GM12878 (cell line): ENCODE results near the gene MKNK1. TPM values are rescaled to one million over a fixed set of nuclear protein-coding genes. Genes with fewer than 3 reads are reported as not detected.

Source experiments
- ATAC-seq: fragments of 200-7000 bp; cut with Tn5 transposase; 3 replicates; pipeline ENCODE4 v1.9.1; 2020; ENCODE audit warnings: mild to moderate bottlenecking, moderate library complexity
- BruUV-seq: library from RNA; stranded (reverse); fragments of 400-500 nt; replicated peaks from 2 replicates; lab custom pipeline; 2021; lab: Mats Ljungman, UMichigan
- CTCF ChIA-PET: fragments of 300-600 bp; sonication (Branson Sonifier 250); formaldehyde crosslinking; extraction: SDS; loops from one replicate; lab custom pipeline; 2021; ENCODE audit warnings: inconsistent platforms; lab: Yijun Ruan, JAX
- POLR2A ChIA-PET: fragments of 350-600 bp; formaldehyde crosslinking; extraction: SDS; loops from one replicate; lab custom pipeline; 2021; ENCODE audit warnings: inconsistent platforms; lab: Charles Lee
- RAD21 ChIA-PET: fragments of 300-600 bp; sonication (Branson Sonifier 250); formaldehyde crosslinking; loops from one replicate; lab custom pipeline; 2023; ENCODE audit warnings: antibody characterized with exemption; ENCODE audit not compliant: unreplicated experiment; lab: Charles Lee
- SMC1A ChIA-PET: fragments of 300-600 bp; sonication (Branson Sonifier 250); formaldehyde crosslinking; loops from one replicate; lab custom pipeline; 2023; ENCODE audit not compliant: unreplicated experiment, uncharacterized antibody; lab: Charles Lee
- DNase-seq: peaks from one replicate; pipeline ENCODE4 v3.0.0-alpha.2; 2011; ENCODE audit warnings: low read depth, low spot score
- FAIRE-seq: peaks from 3 replicates; lab custom pipeline; 2011; peaks lifted over from hg19 to GRCh38; lab: Jason Lieb, UNC
- H2AFZ ChIP-seq: 2 replicates; pipeline ENCODE4 v1.6.0; 2011; ENCODE audit warnings: low read depth, low read length, control low read depth; ENCODE audit not compliant: control insufficient read depth
- H3K27ac ChIP-seq: 2 replicates; pipeline ENCODE4 v1.5.1; 2011; ENCODE audit warnings: control low read depth; ENCODE audit not compliant: control insufficient read depth, insufficient read depth
- H3K27me3 ChIP-seq, 2 experiments: replicated peaks in 1 of 2; 2 replicates each; pipeline versions ENCODE4 v1.6.0 to v1.6.1; 2011; ENCODE audit warnings: low read length in 1 of 2; ENCODE audit not compliant: control insufficient read depth in 2 of 2, insufficient read depth in 2 of 2
- H3K36me3 ChIP-seq, 2 experiments: 2 replicates each; pipeline ENCODE4 v1.5.1; 2011; ENCODE audit warnings: low read length in 1 of 2; ENCODE audit not compliant: control insufficient read depth in 2 of 2, insufficient read depth in 2 of 2
- H3K4me1 ChIP-seq: 2 replicates; pipeline ENCODE4 v1.6.1; 2011; ENCODE audit warnings: mild to moderate bottlenecking, low read length, moderate library complexity, mixed read lengths; ENCODE audit not compliant: control insufficient read depth, insufficient read depth
- H3K4me2 ChIP-seq: 2 replicates; pipeline ENCODE4 v1.6.0; 2011; ENCODE audit warnings: control low read depth; ENCODE audit not compliant: control insufficient read depth, insufficient read depth
- H3K4me3 ChIP-seq: fragments of 200-600 bp; sonication (generic); 2 replicates; pipeline ENCODE4 v1.5.1; 2016
- H3K79me2 ChIP-seq: 2 replicates; pipeline ENCODE4 v1.6.0; 2011; ENCODE audit warnings: low read length; ENCODE audit not compliant: control insufficient read depth, insufficient read depth
- H3K9ac ChIP-seq: 2 replicates; pipeline ENCODE4 v1.8.0; 2011; ENCODE audit warnings: low read length, control low read depth, mixed read lengths; ENCODE audit not compliant: control insufficient read depth, insufficient read depth
- H3K9me3 ChIP-seq: replicated peaks from 3 replicates; pipeline ENCODE4 v1.5.1; 2011; ENCODE audit warnings: mild to moderate bottlenecking, low read length; ENCODE audit not compliant: control insufficient read depth, insufficient read depth
- H4K20me1 ChIP-seq: 2 replicates; pipeline ENCODE4 v1.6.0; 2011; ENCODE audit not compliant: control insufficient read depth, insufficient read depth
- CHD1 ChIP-seq: IDR thresholded peaks from 2 replicates; pipeline ENCODE4 v1.6.1; 2012; ENCODE audit warnings: low read depth, low read length, improper control_type of control experiment
- CHD2 ChIP-seq: IDR thresholded peaks from 2 replicates; pipeline ENCODE4 v1.6.1; 2011; ENCODE audit warnings: low read depth, low read length, improper control_type of control experiment, borderline replicate concordance
- GABPA ChIP-seq: IDR thresholded peaks from 2 replicates; pipeline ENCODE4 v1.6.1; 2014; ENCODE audit warnings: antibody characterized with exemption, low read depth, mild to moderate bottlenecking, inconsistent platforms
- HDAC6 ChIP-seq: fragments of 200-600 bp; sonication (generic); IDR thresholded peaks from one replicate; pipeline ENCODE4 v1.8.0; 2017; ENCODE audit warnings: antibody characterized with exemption; ENCODE audit not compliant: unreplicated experiment
- POLR2AphosphoS5 ChIP-seq: IDR thresholded peaks from 2 replicates; pipeline ENCODE4 v1.6.1; 2011; ENCODE audit warnings: mild to moderate bottlenecking, low read length, inconsistent platforms
- RUNX3 ChIP-seq: IDR thresholded peaks from 2 replicates; pipeline ENCODE4 v1.6.1; 2012; ENCODE audit warnings: low read length, inconsistent platforms
- SMC3 ChIP-seq: IDR thresholded peaks from 2 replicates; pipeline ENCODE4 v1.6.1; 2011; ENCODE audit warnings: low read length, improper control_type of control experiment, borderline replicate concordance
- YBX1 ChIP-seq: fragments of 450-650 bp; IDR thresholded peaks from 2 replicates; pipeline ENCODE4 v1.6.1; 2016; ENCODE audit warnings: antibody characterized with exemption
- ZBTB11 ChIP-seq: fragments of 450-650 bp; formaldehyde crosslinking; IDR thresholded peaks from 2 replicates; pipeline ENCODE4 v1.5.0; 2022; ENCODE audit warnings: mild to moderate bottlenecking, missing genetic modification characterization
- WGBS: methylation state at CpG from one replicate; pipeline ENCODE4 v1.1.6; 2016; ENCODE audit warnings: low lambda C conversion rate; ENCODE audit not compliant: insufficient replicate concordance, insufficient coverage; ENCODE audit errors: missing lambda C conversion rate; 5-methylcytosine and 5-hydroxymethylcytosine counted together
- in situ Hi-C: fragments of 300-500 bp; cut with MboI; formaldehyde crosslinking; loops from 9 replicates; pipeline ENCODE4 v1.14.3; 2018; ENCODE audit warnings: mixed read lengths
- intact Hi-C: fragments of 100-400 bp; cut with micrococcal nuclease; formaldehyde crosslinking; loops from one replicate; pipeline ENCODE4 v1.14.2; 2022; ENCODE audit not compliant: unreplicated experiment
- polyA plus RNA-seq, 11 experiments: library from polyadenylated mRNA; depleted of rRNA in 4 of 11; unstranded in 6 of 11; stranded (reverse) in 5 of 11; fragments of >200 nt; fragmentation: Nextera tagmentation in 4 of 11; fragmentation: Illumina TruSeq in 1 of 11; extraction: Ambion mirVana in 4 of 11; extraction: Trizol in 1 of 11; gene quantifications; 1 replicate in 1 of 11; 2 replicates in 10 of 11; pipeline versions ENCODE4 v1.2.1 to v1.2.3, GENCODE V29; 2011 to 2016; ENCODE audit warnings: inconsistent platforms in 2 of 11, missing spikeins in 2 of 11, low read depth in 1 of 11
- total RNA-seq, 4 experiments: library from RNA; depleted of rRNA in 3 of 4; stranded (reverse); fragments of >200 nt in 3 of 4; fragmentation: Illumina TruSeq in 1 of 4; extraction: Trizol in 1 of 4; gene quantifications; 2 replicates each; pipeline versions ENCODE4 v1.2.1 to v1.2.3, GENCODE V29; 2013 to 2021
- TF ChIP-seq, protein P1 (sequence below): fragments of 450-650 bp; IDR thresholded peaks from 2 replicates; pipeline ENCODE4 v1.6.1; 2016; ENCODE audit warnings: mild to moderate bottlenecking

Gene MKNK1
- total and polyA plus RNA-seq, 10 of the 15 experiments (the other 5 are each of a cell fraction or from before 2014, with no cell fraction given), result 13.7 to 29.9 (median 26.5) TPM

DNA sequence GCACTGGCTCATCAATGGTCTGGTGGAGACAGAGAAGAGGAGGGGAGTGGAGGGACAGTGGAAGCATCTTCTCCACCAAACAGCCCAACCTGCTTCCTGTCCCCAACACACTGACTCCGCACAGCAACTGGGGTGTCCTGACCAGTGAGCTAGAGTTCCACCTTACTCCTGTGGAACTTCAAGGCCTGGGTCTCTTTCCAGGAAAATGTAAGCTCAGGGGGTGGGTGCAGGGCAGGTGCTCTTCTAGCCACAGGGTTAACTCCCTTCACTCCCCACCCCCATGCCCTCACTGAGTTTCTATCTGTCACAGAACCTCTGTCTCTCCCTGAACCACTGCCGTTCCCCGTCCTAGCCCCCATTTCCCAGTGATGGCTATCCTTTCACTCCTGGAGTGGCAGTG is 11.7 kb upstream of the MKNK1 start:
- no peak for DNase-seq
- in situ Hi-C loops (no loop called here), intact Hi-C loops (loop anchor here (5.0 kb wide), 2 partner anchors 52 to 102 kb away; partner anchors contain the start of genes ATPAF1 and EFCAB14)
- H3K27me3 ChIP-seq, result no peaks in the 10 kb centered on the region
- no TSS peak for BruUV-seq
- H3K9ac ChIP-seq, result peak overlapping the region; percentile 72
- H4K20me1 ChIP-seq, result no peaks in the 10 kb centered on the region
- FAIRE-seq, result no peak
- TF ChIP-seq HDAC6 (no peak), RUNX3 (0 out of 2 replicates have a peak, but pooled peaks have one; percentile 27), GABPA (peak; percentile 70; the same call in 1 of the 2 replicates), CHD1 (no peak), SMC3 (no peak), CHD2 (no peak), POLR2AphosphoS5 (peak; percentile 44; the same call in 1 of the 2 replicates), ZBTB11 (CRISPR knock-in tag) (peak; percentile 79), YBX1 (no peak)
- TF ChIP-seq, protein P1, sequence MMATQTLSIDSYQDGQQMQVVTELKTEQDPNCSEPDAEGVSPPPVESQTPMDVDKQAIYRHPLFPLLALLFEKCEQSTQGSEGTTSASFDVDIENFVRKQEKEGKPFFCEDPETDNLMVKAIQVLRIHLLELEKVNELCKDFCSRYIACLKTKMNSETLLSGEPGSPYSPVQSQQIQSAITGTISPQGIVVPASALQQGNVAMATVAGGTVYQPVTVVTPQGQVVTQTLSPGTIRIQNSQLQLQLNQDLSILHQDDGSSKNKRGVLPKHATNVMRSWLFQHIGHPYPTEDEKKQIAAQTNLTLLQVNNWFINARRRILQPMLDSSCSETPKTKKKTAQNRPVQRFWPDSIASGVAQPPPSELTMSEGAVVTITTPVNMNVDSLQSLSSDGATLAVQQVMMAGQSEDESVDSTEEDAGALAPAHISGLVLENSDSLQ, result no peak
- peak overlapping the region; percentile 46; the same call in 1 of the 2 replicates for H2AFZ ChIP-seq
- peak overlapping the region; percentile 84 for H3K27ac ChIP-seq
- H3K4me2 ChIP-seq, result peak overlapping the region; percentile 87
- ATAC-seq, result peak; percentile 7
- 18% methylated on average over 3 of the region's 3 CpGs for WGBS
- CTCF ChIA-PET, result interaction anchor here (0.6 to 4.3 kb wide), 6 partner anchors 9 to 113 kb away, joined by 3 to 30 read pairs (median 3); partner anchors contain the start of gene MKNK1
- peaks cover 36% of the 10 kb centered on the region for H3K79me2 ChIP-seq
- H3K9me3 ChIP-seq, result no peaks in the 10 kb centered on the region
- peaks cover 48% of the 10 kb centered on the region for H3K4me1 ChIP-seq
- SMC1A ChIA-PET, result interaction anchor here (0.9 to 5.7 kb wide), 5 partner anchors 11 to 102 kb away, joined by 3 to 53 read pairs (median 8); partner anchors contain the start of genes ATPAF1, EFCAB14 and MKNK1
- peak overlapping the region; percentile 96 for H3K4me3 ChIP-seq
- POLR2A ChIA-PET, result interaction anchor here (0.5 to 8.8 kb wide), 6 partner anchors 12 to 413 kb away, joined by 3 to 124 read pairs (median 4); partner anchors contain the start of genes ATPAF1, EFCAB14 and MKNK1
- no peaks in the 10 kb centered on the region for H3K36me3 ChIP-seq
- RAD21 ChIA-PET, result interaction anchor here (2.1 to 4.3 kb wide), 4 partner anchors 9 to 103 kb away, joined by 7 to 41 read pairs (median 10); partner anchors contain the start of genes EFCAB14 and MKNK1
